Panc1 (cell line): Measurements from ENCODE around the gene GNAI3. TPM values are rescaled to one million over a fixed set of nuclear protein-coding genes. Genes with fewer than 3 reads are reported as not detected.

Experiments used
- ATAC-seq: fragments of 200-7000 bp; cut with Tn5 transposase; 2 replicates; pipeline ENCODE4 v1.9.1; 2020; ENCODE audit warnings: mild to moderate bottlenecking, moderate library complexity
- BruUV-seq: library from RNA; stranded (reverse); fragments of 400-500 nt; replicated peaks from 2 replicates; lab custom pipeline; 2021; lab: Mats Ljungman, UMichigan
- CTCF ChIA-PET: fragments of 300-600 bp; sonication (Branson Sonifier 250); formaldehyde crosslinking; loops from one replicate; lab custom pipeline; 2022; ENCODE audit warnings: antibody characterized with exemption; lab: Charles Lee
- POLR2A ChIA-PET: fragments of 300-600 bp; sonication (Branson Sonifier 250); formaldehyde crosslinking; loops from one replicate; lab custom pipeline; 2022; ENCODE audit warnings: antibody characterized with exemption; lab: Charles Lee
- DNase-seq: peaks from one replicate; pipeline ENCODE4 v3.0.0-alpha.2; 2010; ENCODE audit warnings: low read depth, low spot score
- H3K27ac ChIP-seq: 2 replicates; pipeline ENCODE4 v1.5.1; 2011; ENCODE audit warnings: mild to moderate bottlenecking, low read length, inconsistent platforms
- H3K27me3 ChIP-seq: fragments of 200-500 bp; sonication (Bioruptor generic); 2 replicates; pipeline ENCODE4 v1.6.0; 2014; ENCODE audit warnings: low read length, inconsistent platforms; ENCODE audit not compliant: control insufficient read depth, insufficient read depth
- H3K36me3 ChIP-seq: fragments of 200-500 bp; sonication (Bioruptor generic); 2 replicates; pipeline ENCODE4 v1.5.1; 2014; ENCODE audit warnings: inconsistent platforms, mild to moderate bottlenecking, low read length, moderate library complexity; ENCODE audit not compliant: control insufficient read depth, insufficient read depth
- H3K4me1 ChIP-seq: 2 replicates; pipeline ENCODE4 v1.5.1; 2011; ENCODE audit warnings: inconsistent platforms, mild to moderate bottlenecking, low read length, moderate library complexity; ENCODE audit not compliant: control insufficient read depth, insufficient read depth
- H3K4me3 ChIP-seq, 2 experiments: 2 replicates each; pipeline ENCODE4 v1.5.1; 2011 to 2012; ENCODE audit warnings: low read depth in 2 of 2, low read length in 2 of 2, mild to moderate bottlenecking in 2 of 2, inconsistent platforms in 1 of 2, moderate library complexity in 1 of 2
- H3K9me3 ChIP-seq: fragments of 200-500 bp; sonication (Bioruptor generic); 2 replicates; pipeline ENCODE4 v1.5.1; 2014; ENCODE audit warnings: low read depth, mild to moderate bottlenecking, inconsistent platforms, low read length, moderate library complexity; ENCODE audit not compliant: control insufficient read depth, insufficient read depth
- POLR2AphosphoS5 ChIP-seq: IDR thresholded peaks from 2 replicates; pipeline ENCODE4 v1.6.1; 2012; ENCODE audit warnings: mild to moderate bottlenecking, low read depth, low read length, moderate library complexity
- SIN3A ChIP-seq: IDR thresholded peaks from 2 replicates; pipeline ENCODE4 v1.6.1; 2012; ENCODE audit warnings: low read depth, mild to moderate bottlenecking, low read length, moderate library complexity, borderline replicate concordance; ENCODE audit not compliant: insufficient read depth
- TCF7L2 ChIP-seq: IDR thresholded peaks from 2 replicates; pipeline ENCODE4 v1.6.1; 2011; ENCODE audit warnings: mild to moderate bottlenecking, low read depth, low read length, inconsistent platforms
- in situ Hi-C: cut with HindIII; loops from 2 replicates; pipeline ENCODE4 v1.10.0; 2016; ENCODE audit warnings: low sequenced_read_pairs, low pct_unique_long_range_greater_than_20kb
- intact Hi-C: fragments of 100-400 bp; cut with micrococcal nuclease; formaldehyde crosslinking; loops from one replicate; pipeline ENCODE4 v1.10.0; 2022; ENCODE audit not compliant: unreplicated experiment
- total RNA-seq: library from RNA; stranded (reverse); gene quantifications from one replicate; pipeline ENCODE4 v1.2.1, GENCODE V29; 2021; ENCODE audit not compliant: unreplicated experiment
- TF ChIP-seq, protein P1 (sequence below): fragments of 450-650 bp; IDR thresholded peaks from 2 replicates; pipeline ENCODE4 v1.5.1; 2017; ENCODE audit warnings: mild to moderate bottlenecking
- TF ChIP-seq, protein P2 (sequence below), 2 experiments: IDR thresholded peaks; 2 replicates each; pipeline ENCODE4 v1.6.1; 2011 to 2012; ENCODE audit warnings: low read depth in 2 of 2, control low read depth in 1 of 2, low read length in 1 of 2, mild to moderate bottlenecking in 1 of 2, moderate library complexity in 1 of 2; ENCODE audit not compliant: insufficient read depth in 1 of 2

GNAI3 gene
- total RNA-seq, 1 experiment from 2014 or later = 6.4 TPM

GRCh38 chr1:109522026-109522425 lies 26.4 kb upstream of the GNAI3 start:
- Histone ChIP-seq H3K27ac (no peak overlapping the region), H3K4me1 (no peaks in the 10 kb centered on the region), H3K9me3 (no peaks in the 10 kb centered on the region), H3K36me3 (no peaks in the 10 kb centered on the region), H3K4me3 (no peak overlapping the region), H3K27me3 (no peaks in the 10 kb centered on the region; the same call in 1 of the 2 replicates)
- in situ Hi-C loops = no loop called here
- TF ChIP-seq POLR2AphosphoS5 (no peak), SIN3A (no peak), TCF7L2 (no peak)
- TF ChIP-seq, protein P1, sequence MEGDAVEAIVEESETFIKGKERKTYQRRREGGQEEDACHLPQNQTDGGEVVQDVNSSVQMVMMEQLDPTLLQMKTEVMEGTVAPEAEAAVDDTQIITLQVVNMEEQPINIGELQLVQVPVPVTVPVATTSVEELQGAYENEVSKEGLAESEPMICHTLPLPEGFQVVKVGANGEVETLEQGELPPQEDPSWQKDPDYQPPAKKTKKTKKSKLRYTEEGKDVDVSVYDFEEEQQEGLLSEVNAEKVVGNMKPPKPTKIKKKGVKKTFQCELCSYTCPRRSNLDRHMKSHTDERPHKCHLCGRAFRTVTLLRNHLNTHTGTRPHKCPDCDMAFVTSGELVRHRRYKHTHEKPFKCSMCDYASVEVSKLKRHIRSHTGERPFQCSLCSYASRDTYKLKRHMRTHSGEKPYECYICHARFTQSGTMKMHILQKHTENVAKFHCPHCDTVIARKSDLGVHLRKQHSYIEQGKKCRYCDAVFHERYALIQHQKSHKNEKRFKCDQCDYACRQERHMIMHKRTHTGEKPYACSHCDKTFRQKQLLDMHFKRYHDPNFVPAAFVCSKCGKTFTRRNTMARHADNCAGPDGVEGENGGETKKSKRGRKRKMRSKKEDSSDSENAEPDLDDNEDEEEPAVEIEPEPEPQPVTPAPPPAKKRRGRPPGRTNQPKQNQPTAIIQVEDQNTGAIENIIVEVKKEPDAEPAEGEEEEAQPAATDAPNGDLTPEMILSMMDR = no peak
- TF ChIP-seq, protein P2, sequence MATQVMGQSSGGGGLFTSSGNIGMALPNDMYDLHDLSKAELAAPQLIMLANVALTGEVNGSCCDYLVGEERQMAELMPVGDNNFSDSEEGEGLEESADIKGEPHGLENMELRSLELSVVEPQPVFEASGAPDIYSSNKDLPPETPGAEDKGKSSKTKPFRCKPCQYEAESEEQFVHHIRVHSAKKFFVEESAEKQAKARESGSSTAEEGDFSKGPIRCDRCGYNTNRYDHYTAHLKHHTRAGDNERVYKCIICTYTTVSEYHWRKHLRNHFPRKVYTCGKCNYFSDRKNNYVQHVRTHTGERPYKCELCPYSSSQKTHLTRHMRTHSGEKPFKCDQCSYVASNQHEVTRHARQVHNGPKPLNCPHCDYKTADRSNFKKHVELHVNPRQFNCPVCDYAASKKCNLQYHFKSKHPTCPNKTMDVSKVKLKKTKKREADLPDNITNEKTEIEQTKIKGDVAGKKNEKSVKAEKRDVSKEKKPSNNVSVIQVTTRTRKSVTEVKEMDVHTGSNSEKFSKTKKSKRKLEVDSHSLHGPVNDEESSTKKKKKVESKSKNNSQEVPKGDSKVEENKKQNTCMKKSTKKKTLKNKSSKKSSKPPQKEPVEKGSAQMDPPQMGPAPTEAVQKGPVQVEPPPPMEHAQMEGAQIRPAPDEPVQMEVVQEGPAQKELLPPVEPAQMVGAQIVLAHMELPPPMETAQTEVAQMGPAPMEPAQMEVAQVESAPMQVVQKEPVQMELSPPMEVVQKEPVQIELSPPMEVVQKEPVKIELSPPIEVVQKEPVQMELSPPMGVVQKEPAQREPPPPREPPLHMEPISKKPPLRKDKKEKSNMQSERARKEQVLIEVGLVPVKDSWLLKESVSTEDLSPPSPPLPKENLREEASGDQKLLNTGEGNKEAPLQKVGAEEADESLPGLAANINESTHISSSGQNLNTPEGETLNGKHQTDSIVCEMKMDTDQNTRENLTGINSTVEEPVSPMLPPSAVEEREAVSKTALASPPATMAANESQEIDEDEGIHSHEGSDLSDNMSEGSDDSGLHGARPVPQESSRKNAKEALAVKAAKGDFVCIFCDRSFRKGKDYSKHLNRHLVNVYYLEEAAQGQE (IDR thresholded peaks at IDR 0.05; ENCODE audit: insufficient read depth in 1 of 2, low read depth in 2 of 2, low read length in 1 of 2) = no peak
- DNase-seq (no peak), ATAC-seq (no peak)
- POLR2A ChIA-PET = no interaction called here
- CTCF ChIA-PET = no interaction called here
- intact Hi-C loops = no loop called here
- no TSS peak for BruUV-seq

- ATAC-seq (no peak), DNase-seq (no peak)
- no TSS peak for BruUV-seq
- Histone ChIP-seq H3K36me3 (no peaks in the 10 kb centered on the region), H3K27ac (no peak overlapping the region), H3K4me1 (no peaks in the 10 kb centered on the region), H3K9me3 (no peaks in the 10 kb centered on the region), H3K4me3 (no peak overlapping the region), H3K27me3 (no peaks in the 10 kb centered on the region; the same call in 1 of the 2 replicates)
- TF ChIP-seq POLR2AphosphoS5 = no peak
- TF ChIP-seq, protein P2 (IDR thresholded peaks at IDR 0.05; ENCODE audit: insufficient read depth in 1 of 2, low read depth in 2 of 2, low read length in 1 of 2) = no peak
- TF ChIP-seq, protein P1 = no peak
- TF ChIP-seq SIN3A = no peak
- no peak for TF ChIP-seq TCF7L2
- in situ Hi-C loops (no loop called here), intact Hi-C loops (no loop called here)
- ChIA-PET POLR2A (interaction anchor here (0.6 kb wide), 1 partner anchor 62 kb away, joined by 3 read pairs; no protein-coding TSS in a partner anchor), CTCF (no interaction called here)
Observed at GRCh38 chr1:109523706-109524105, 24.7 kb upstream of the GNAI3 start.
